Spleen (tissue), 11 donors: Measurements from ENCODE around the gene TLR8. TPM values are rescaled to one million over a fixed set of nuclear protein-coding genes. Genes with fewer than 3 reads are reported as not detected.

ENCODE experiments used
- DNase-seq: peaks from one replicate; pipeline ENCODE4 v3.0.0-alpha.2; 2020
- H3K27ac ChIP-seq, 8 donors: fragments of 200-600 bp; sonication (generic) in 7 of 8; 1 replicate in 4 of 8; 2 replicates in 4 of 8; pipeline versions ENCODE4 v1.5.0 to v1.8.0; 2016 to 2021; ENCODE audit warnings: inconsistent platforms in 4 of 8, mild to moderate bottlenecking in 4 of 8, moderate library complexity in 1 of 8
- H3K27me3 ChIP-seq, 7 donors: fragments of 200-600 bp; sonication (generic) in 6 of 7; replicated peaks in 1 of 7; 1 replicate in 4 of 7; 2 replicates in 3 of 7; pipeline versions ENCODE4 v1.5.0 to v1.8.0; 2016 to 2021; ENCODE audit warnings: inconsistent platforms in 3 of 7, mild to moderate bottlenecking in 1 of 7
- H3K36me3 ChIP-seq, 6 donors: fragments of 200-600 bp; sonication (generic) in 5 of 6; 1 replicate in 4 of 6; 2 replicates in 2 of 6; pipeline versions ENCODE4 v1.5.0 to v1.8.0; 2016 to 2021; ENCODE audit warnings: inconsistent platforms in 2 of 6
- H3K4me1 ChIP-seq, 6 donors: fragments of 200-600 bp; sonication (generic) in 5 of 6; 1 replicate in 3 of 6; 2 replicates in 3 of 6; pipeline versions ENCODE4 v1.5.0 to v1.8.0; 2016 to 2021; ENCODE audit warnings: inconsistent platforms in 3 of 6
- H3K4me3 ChIP-seq, 8 donors: fragments of 200-600 bp; sonication (generic) in 7 of 8; 1 replicate in 4 of 8; 2 replicates in 4 of 8; pipeline versions ENCODE4 v1.5.0 to v1.8.0; 2016 to 2021; ENCODE audit warnings: inconsistent platforms in 4 of 8, mild to moderate bottlenecking in 4 of 8, moderate library complexity in 2 of 8
- H3K9me3 ChIP-seq, 8 donors: fragments of 200-600 bp; sonication (generic) in 7 of 8; 1 replicate in 4 of 8; 2 replicates in 4 of 8; pipeline versions ENCODE4 v1.5.0 to v1.8.0; 2016 to 2021; ENCODE audit warnings: inconsistent platforms in 4 of 8
- CTCF ChIP-seq, 11 experiments: fragments of 200-600 bp in 7 of 11; fragments of 450-650 bp in 4 of 11; sonication (generic) in 4 of 11; IDR thresholded peaks in 8 of 11; conservative IDR thresholded peaks in 3 of 11; 1 replicate in 7 of 11; 2 replicates in 4 of 11; pipeline versions ENCODE4 v1.4.0 to v1.8.0; 2016 to 2021; ENCODE audit warnings: antibody characterized with exemption in 11 of 11, inconsistent platforms in 4 of 11, mild to moderate bottlenecking in 1 of 11
- POLR2A ChIP-seq, 3 donors: fragments of 450-650 bp; IDR thresholded peaks; one replicate each; pipeline ENCODE4 v1.5.1; 2017; ENCODE audit warnings: antibody characterized with exemption in 3 of 3, mild to moderate bottlenecking in 1 of 3
- POLR2AphosphoS5 ChIP-seq, 3 donors: sonication (generic); formaldehyde crosslinking; IDR thresholded peaks; one replicate each; pipeline ENCODE4 v1.5.1; 2017; ENCODE audit warnings: antibody characterized with exemption in 3 of 3
- WGBS, 5 donors: extraction: QIAGEN DNeasy Blood & Tissue Kit in 3 of 5; methylation state at CpG; one replicate each; pipeline versions ENCODE4 v1.1.5 to v1.1.7; 2013 to 2018; 5-methylcytosine and 5-hydroxymethylcytosine counted together
- intact Hi-C: fragments of 100-400 bp; cut with DNase I; formaldehyde crosslinking; loops from one replicate; pipeline ENCODE4 v1.15.0; 2023; ENCODE audit warnings: low total_unique reads
- polyA plus RNA-seq, 3 donors: library from polyadenylated mRNA; stranded (reverse); fragments of 200-250 nt; gene quantifications; one replicate each; pipeline ENCODE4 v1.2.1, GENCODE V29; 2013
- total RNA-seq, 7 donors: library from RNA; depleted of rRNA in 3 of 7; stranded (reverse); fragments of >200 nt in 3 of 7; fragmentation: NEBNext Ultra II Directional in 4 of 7; extraction: Animal tissue kit (Norgen Biotek cat#: 25700) in 4 of 7; gene quantifications; one replicate each; pipeline versions ENCODE4 v1.1.0 to v1.2.1, GENCODE V29; 2016 to 2021
- donor health status: healthy with polysubstance abuse.
- donor health status: DM: no; HTN: no; CAD: no; lungs with moderate emphysema.
- donor health status: DM: no; HTN: no; CAD: no.
- donor health status: Bipolar disorder and iron deficiency.
- donor health status: healthy.
- donor health status: DM: no; HTN: no; CAD: no.
- donor health status: DM: yes; HTN: yes; CAD: no.

The TLR8 gene
- total and polyA plus RNA-seq, 10 donors, result 1.1 to 76.5 (median 23.0) TPM

GRCh38 chrX:12956704-12957534, 50.5 kb downstream of the TLR8 start:
- H3K27ac ChIP-seq, result peak overlapping the region; percentile 89 to 96 (median 92)
- WGBS, 5 donors, result 11 to 34% (median 16%) methylated on average over 8 of the region's 8 CpGs
- no peaks in the 10 kb centered on the region for H3K36me3 ChIP-seq
- TF ChIP-seq POLR2A (IDR thresholded peaks at IDR 0.05) (peak in 1 of 3 donors; percentile 54), CTCF (IDR thresholded peaks at IDR 0.05 in 8 of 11, conservative IDR thresholded peaks at IDR 0.05 in 3 of 11) (no peak), POLR2AphosphoS5 (IDR thresholded peaks at IDR 0.05) (peak in 1 of 3 donors; percentile 88)
- no peaks in the 10 kb centered on the region for H3K27me3 ChIP-seq
- peaks cover 31 to 97% (median 77%) of the 10 kb centered on the region in 6 donors for H3K4me1 ChIP-seq
- no peak for DNase-seq
- intact Hi-C loops, result no loop called here
- H3K4me3 ChIP-seq, result peak overlapping the region in 6 of 8 donors; percentile 6 to 59 (median 18)
- no peaks in the 10 kb centered on the region for H3K9me3 ChIP-seq

- H3K4me1 ChIP-seq, result peaks cover 33 to 89% (median 72%) of the 10 kb centered on the region in 6 donors
- DNase-seq, result no peak
- intact Hi-C loops, result no loop called here
- no peaks in the 10 kb centered on the region for H3K27me3 ChIP-seq
- peak overlapping the region; percentile 89 to 96 (median 92) for H3K27ac ChIP-seq
- TF ChIP-seq POLR2AphosphoS5 (IDR thresholded peaks at IDR 0.05) (no peak), CTCF (IDR thresholded peaks at IDR 0.05 in 8 of 11, conservative IDR thresholded peaks at IDR 0.05 in 3 of 11) (no peak), POLR2A (IDR thresholded peaks at IDR 0.05) (no peak)
- H3K4me3 ChIP-seq, result peak overlapping the region in 1 of 8 donors; percentile 59
- 34 to 59% (median 52%) methylated on average over 4 to 5 of the region's 5 CpGs for WGBS, 5 donors
- H3K36me3 ChIP-seq, result no peaks in the 10 kb centered on the region
- no peaks in the 10 kb centered on the region for H3K9me3 ChIP-seq
Observed at GRCh38 chrX:12958059-12958458, 51.6 kb downstream of the TLR8 start.

- H3K4me1 ChIP-seq, result peaks cover 33 to 85% (median 72%) of the 10 kb centered on the region in 6 donors
- no peaks in the 10 kb centered on the region for H3K36me3 ChIP-seq
- no peak overlapping the region for H3K4me3 ChIP-seq
- 53 to 78% (median 61%) methylated on average over 4 of the region's 4 CpGs for WGBS, 5 donors
- H3K27ac ChIP-seq, result peak overlapping the region in 7 of 8 donors; percentile 89 to 96 (median 93)
- no peak for DNase-seq
- no peaks in the 10 kb centered on the region for H3K9me3 ChIP-seq
- no peak for TF ChIP-seq POLR2AphosphoS5 (IDR thresholded peaks at IDR 0.05)
- no peak for TF ChIP-seq CTCF (IDR thresholded peaks at IDR 0.05 in 8 of 11, conservative IDR thresholded peaks at IDR 0.05 in 3 of 11)
- no peak for TF ChIP-seq POLR2A (IDR thresholded peaks at IDR 0.05)
- intact Hi-C loops, result no loop called here
- no peaks in the 10 kb centered on the region for H3K27me3 ChIP-seq
Observed at GRCh38 chrX:12958461-12958860, 52.0 kb downstream of the TLR8 start.

GRCh38 chrX:12961196-12961718, 54.8 kb downstream of the TLR8 start:
- Histone ChIP-seq H3K36me3 (no peaks in the 10 kb centered on the region), H3K9me3 (no peaks in the 10 kb centered on the region), H3K4me1 (peaks cover 21 to 57% (median 48%) of the 10 kb centered on the region in 6 donors), H3K27me3 (peaks cover 0 to 4% (median 0%) of the 10 kb centered on the region in 7 donors), H3K27ac (peak overlapping the region; percentile 7 to 96 (median 62)), H3K4me3 (no peak overlapping the region)
- WGBS, 5 donors, result 26 to 60% (median 45%) methylated on average over 2 of the region's 2 CpGs
- peak in 6 of 11 experiments; percentile 9 to 42 (median 20) for TF ChIP-seq CTCF (IDR thresholded peaks at IDR 0.05 in 8 of 11, conservative IDR thresholded peaks at IDR 0.05 in 3 of 11)
- no peak for TF ChIP-seq POLR2AphosphoS5 (IDR thresholded peaks at IDR 0.05)
- intact Hi-C loops, result no loop called here
- DNase-seq, result no peak
